MM.1S (cell line): Measurements from ENCODE around the gene PTMS.

Source experiments
- DNase-seq: peaks from one replicate; pipeline ENCODE4 v3.0.0-alpha.2; 2015
- H2AFZ ChIP-seq: fragments of 300-600 bp; sonication (generic); 2 replicates; pipeline ENCODE4 v1.6.0; 2016; ENCODE audit warnings: antibody characterized with exemption, low read length
- H3F3A ChIP-seq: fragments of 300-600 bp; sonication (generic); 2 replicates; pipeline ENCODE4 v1.6.1; 2016; ENCODE audit warnings: mild to moderate bottlenecking, antibody characterized with exemption, low read length, moderate library complexity, mixed read lengths; ENCODE audit not compliant: insufficient read depth
- H3K27ac ChIP-seq: fragments of 300-600 bp; sonication (generic); 2 replicates; pipeline ENCODE4 v1.5.1; 2016; ENCODE audit warnings: mild to moderate bottlenecking, low read length
- H3K27me3 ChIP-seq: fragments of 300-600 bp; sonication (generic); replicated peaks from 2 replicates; pipeline ENCODE4 v1.6.0; 2016; ENCODE audit warnings: low read length; ENCODE audit not compliant: insufficient read depth
- H3K36me3 ChIP-seq: fragments of 300-600 bp; sonication (generic); replicated peaks from 2 replicates; pipeline ENCODE4 v1.6.1; 2016; ENCODE audit warnings: mild to moderate bottlenecking, low read length, mixed read lengths; ENCODE audit not compliant: insufficient read depth
- H3K4me1 ChIP-seq: fragments of 300-600 bp; sonication (generic); 2 replicates; pipeline ENCODE4 v1.6.1; 2016; ENCODE audit warnings: low read length, mixed read lengths
- H3K4me2 ChIP-seq: fragments of 300-600 bp; sonication (generic); 2 replicates; pipeline ENCODE4 v1.6.0; 2016; ENCODE audit warnings: low read depth, low read length
- H3K4me3 ChIP-seq: fragments of 300-600 bp; sonication (generic); 2 replicates; pipeline ENCODE4 v1.5.1; 2016; ENCODE audit warnings: low read length, mixed read lengths
- H3K79me2 ChIP-seq: fragments of 300-600 bp; sonication (generic); 2 replicates; pipeline ENCODE4 v1.6.1; 2016; ENCODE audit warnings: mixed run types, low read length, mixed read lengths
- H3K9ac ChIP-seq: fragments of 300-600 bp; sonication (generic); 2 replicates; pipeline ENCODE4 v1.6.1; 2016; ENCODE audit warnings: low read length, mixed read lengths
- H3K9me2 ChIP-seq: fragments of 300-600 bp; sonication (generic); replicated peaks from 2 replicates; pipeline ENCODE4 v1.6.1; 2016; ENCODE audit warnings: mild to moderate bottlenecking, low read length, mixed read lengths; ENCODE audit not compliant: insufficient read depth
- H3K9me3 ChIP-seq: fragments of 300-600 bp; sonication (generic); replicated peaks from 2 replicates; pipeline ENCODE4 v1.6.1; 2016; ENCODE audit warnings: mild to moderate bottlenecking, low read length, mixed read lengths; ENCODE audit not compliant: insufficient read depth
- H4K20me1 ChIP-seq: fragments of 300-600 bp; sonication (generic); 2 replicates; pipeline ENCODE4 v1.6.1; 2016; ENCODE audit warnings: mild to moderate bottlenecking, low read length, moderate library complexity, mixed read lengths; ENCODE audit not compliant: insufficient read depth
- EZH2 ChIP-seq: fragments of 300-600 bp; sonication (generic); optimal IDR thresholded peaks from 2 replicates; pipeline ENCODE3; 2017; ENCODE audit warnings: low read depth, mild to moderate bottlenecking, antibody characterized with exemption, low read length, mixed read lengths
- EZH2phosphoT487 ChIP-seq: fragments of 300-600 bp; sonication (generic); IDR thresholded peaks from 2 replicates; pipeline ENCODE4 v1.6.1; 2018; ENCODE audit warnings: antibody characterized with exemption, low read length
- TF ChIP-seq, protein P1 (sequence below): fragments of 300-600 bp; sonication (generic); IDR thresholded peaks from 2 replicates; pipeline ENCODE4 v1.5.1; 2016; ENCODE audit warnings: antibody characterized with exemption, low read length, mixed read lengths

Gene PTMS

DNA sequence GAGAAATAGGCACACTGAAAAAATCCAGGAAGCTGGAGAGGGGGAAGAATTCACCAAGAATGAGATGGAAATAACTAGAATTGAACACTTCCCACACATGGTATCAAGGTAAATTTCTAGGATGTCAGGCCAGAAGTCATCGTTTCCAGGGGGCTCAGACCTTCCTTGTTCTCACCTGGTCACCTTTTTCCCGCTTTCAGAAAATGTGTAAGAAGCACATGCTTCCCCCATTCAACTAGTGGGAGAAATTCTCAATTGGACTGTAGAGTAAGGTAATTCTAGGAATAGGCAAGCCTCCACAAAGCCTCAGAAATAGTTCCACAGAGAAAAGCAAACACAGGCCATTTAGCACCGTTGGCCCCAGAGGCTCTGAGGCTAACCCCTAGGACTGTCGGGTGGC, 2.8 kb upstream of the PTMS start:
- no peaks in the 10 kb centered on the region for H3K9me2 ChIP-seq
- H3K79me2 ChIP-seq, result no peaks in the 10 kb centered on the region
- no peaks in the 10 kb centered on the region for H3K36me3 ChIP-seq
- DNase-seq, result no peak
- H3K9ac ChIP-seq, result no peak overlapping the region
- H2AFZ ChIP-seq, result no peak overlapping the region
- peaks cover 22% of the 10 kb centered on the region for H3K4me1 ChIP-seq
- H3K27me3 ChIP-seq, result peaks cover 13% of the 10 kb centered on the region
- peaks cover 13% of the 10 kb centered on the region; the same call in 1 of the 2 replicates for H3F3A ChIP-seq
- TF ChIP-seq EZH2phosphoT487 (no peak), EZH2 (no peak)
- TF ChIP-seq, protein P1, sequence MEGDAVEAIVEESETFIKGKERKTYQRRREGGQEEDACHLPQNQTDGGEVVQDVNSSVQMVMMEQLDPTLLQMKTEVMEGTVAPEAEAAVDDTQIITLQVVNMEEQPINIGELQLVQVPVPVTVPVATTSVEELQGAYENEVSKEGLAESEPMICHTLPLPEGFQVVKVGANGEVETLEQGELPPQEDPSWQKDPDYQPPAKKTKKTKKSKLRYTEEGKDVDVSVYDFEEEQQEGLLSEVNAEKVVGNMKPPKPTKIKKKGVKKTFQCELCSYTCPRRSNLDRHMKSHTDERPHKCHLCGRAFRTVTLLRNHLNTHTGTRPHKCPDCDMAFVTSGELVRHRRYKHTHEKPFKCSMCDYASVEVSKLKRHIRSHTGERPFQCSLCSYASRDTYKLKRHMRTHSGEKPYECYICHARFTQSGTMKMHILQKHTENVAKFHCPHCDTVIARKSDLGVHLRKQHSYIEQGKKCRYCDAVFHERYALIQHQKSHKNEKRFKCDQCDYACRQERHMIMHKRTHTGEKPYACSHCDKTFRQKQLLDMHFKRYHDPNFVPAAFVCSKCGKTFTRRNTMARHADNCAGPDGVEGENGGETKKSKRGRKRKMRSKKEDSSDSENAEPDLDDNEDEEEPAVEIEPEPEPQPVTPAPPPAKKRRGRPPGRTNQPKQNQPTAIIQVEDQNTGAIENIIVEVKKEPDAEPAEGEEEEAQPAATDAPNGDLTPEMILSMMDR, result no peak
- H3K9me3 ChIP-seq, result no peaks in the 10 kb centered on the region
- no peaks in the 10 kb centered on the region for H4K20me1 ChIP-seq
- no peak overlapping the region for H3K27ac ChIP-seq
- H3K4me2 ChIP-seq, result peak overlapping the region; percentile 70; the same call in 1 of the 2 replicates
- no peak overlapping the region for H3K4me3 ChIP-seq

DNA sequence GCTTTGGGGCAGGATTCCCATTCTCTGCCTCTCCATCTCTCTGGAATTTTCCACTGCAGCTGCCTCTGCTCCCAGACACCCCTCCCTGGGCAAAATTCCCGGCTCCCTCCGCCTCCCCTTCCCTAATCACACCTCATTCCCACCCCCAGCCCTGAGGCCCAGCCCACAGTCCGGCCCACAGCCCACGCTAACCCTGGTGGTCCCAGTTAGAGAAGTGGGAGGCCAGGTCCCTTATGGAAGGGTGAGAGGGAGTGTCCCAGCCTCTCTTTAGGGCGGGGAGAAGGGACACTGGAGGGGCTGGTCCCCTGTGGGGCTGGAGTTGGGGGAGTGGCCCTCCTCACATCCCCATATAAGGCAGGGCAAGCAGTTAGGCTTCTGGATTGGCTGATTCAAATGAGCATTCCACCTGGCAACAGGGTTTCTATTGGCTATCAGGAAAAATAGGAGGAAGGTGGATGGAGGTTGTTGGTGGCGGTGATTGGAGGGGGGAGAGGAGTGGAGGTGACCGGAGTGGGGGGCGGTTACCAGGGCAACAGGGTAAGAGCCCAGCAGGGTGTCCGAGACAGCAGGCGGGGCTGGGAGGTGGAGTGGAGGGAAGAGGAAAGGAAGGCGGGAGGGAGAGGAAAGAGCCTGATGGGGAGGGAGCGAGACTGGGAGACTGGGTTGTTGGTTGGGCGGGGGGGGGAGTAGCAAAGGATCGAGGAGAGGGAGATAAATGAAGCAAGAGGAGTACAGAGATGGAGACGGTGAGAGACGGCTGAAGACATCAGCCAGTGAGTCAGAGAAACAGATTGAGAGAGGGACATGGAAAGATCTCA, 1.9 kb upstream of the PTMS start:
- peak overlapping the region; percentile 70 for H3K4me2 ChIP-seq
- TF ChIP-seq EZH2phosphoT487, result no peak
- TF ChIP-seq EZH2, result no peak
- TF ChIP-seq, protein P1, result no peak
- H3K9me2 ChIP-seq, result no peaks in the 10 kb centered on the region
- peaks cover 10% of the 10 kb centered on the region; the same call in 1 of the 2 replicates for H3F3A ChIP-seq
- peaks cover 16% of the 10 kb centered on the region for H3K4me1 ChIP-seq
- H2AFZ ChIP-seq, result peak overlapping the region; percentile 86
- H3K27ac ChIP-seq, result no peak overlapping the region
- no peaks in the 10 kb centered on the region for H4K20me1 ChIP-seq
- no peaks in the 10 kb centered on the region for H3K9me3 ChIP-seq
- H3K4me3 ChIP-seq, result peak overlapping the region; percentile 37
- H3K9ac ChIP-seq, result no peak overlapping the region
- peaks cover 13% of the 10 kb centered on the region for H3K27me3 ChIP-seq
- H3K79me2 ChIP-seq, result no peaks in the 10 kb centered on the region
- peak; percentile 91 for DNase-seq
- no peaks in the 10 kb centered on the region for H3K36me3 ChIP-seq

- Histone ChIP-seq H2AFZ (no peak overlapping the region), H3K36me3 (no peaks in the 10 kb centered on the region), H3K79me2 (no peaks in the 10 kb centered on the region), H3K4me1 (peaks cover 16% of the 10 kb centered on the region), H3K9me3 (no peaks in the 10 kb centered on the region), H3F3A (peaks cover 10% of the 10 kb centered on the region; the same call in 1 of the 2 replicates), H3K9ac (no peak overlapping the region), H3K27ac (no peak overlapping the region), H4K20me1 (no peaks in the 10 kb centered on the region), H3K9me2 (no peaks in the 10 kb centered on the region), H3K4me3 (no peak overlapping the region), H3K27me3 (peaks cover 13% of the 10 kb centered on the region), H3K4me2 (peak overlapping the region; percentile 70; the same call in 1 of the 2 replicates)
- DNase-seq, result no peak
- TF ChIP-seq, protein P1, result no peak
- TF ChIP-seq EZH2 (no peak), EZH2phosphoT487 (no peak)
Observed at GRCh38 chr12:6765048-6765633, 1.0 kb upstream of the PTMS start.
